ENCODE results near the gene SAP25.

DNA sequence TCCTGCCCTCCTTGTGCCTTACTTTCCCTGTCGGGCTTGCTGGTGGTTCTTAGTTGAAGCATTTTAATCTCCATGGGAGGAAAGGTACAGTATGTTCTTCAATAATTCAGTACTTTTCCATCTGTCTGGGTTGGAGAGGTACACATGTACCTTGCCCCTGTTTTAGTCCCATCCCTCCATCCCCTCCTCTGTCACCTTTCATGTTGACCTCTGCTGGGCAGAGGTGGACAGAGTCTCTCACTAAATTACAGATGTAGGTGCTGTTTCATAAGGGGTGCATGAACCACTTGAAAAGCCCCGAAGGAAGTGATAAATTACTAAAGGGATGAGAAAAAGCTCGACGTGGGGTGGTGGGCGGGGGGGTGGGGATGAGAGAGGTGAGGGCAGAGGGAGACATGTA lies 29.3 kb downstream of the SAP25 start:
- TF ChIP-seq, protein P1, sequence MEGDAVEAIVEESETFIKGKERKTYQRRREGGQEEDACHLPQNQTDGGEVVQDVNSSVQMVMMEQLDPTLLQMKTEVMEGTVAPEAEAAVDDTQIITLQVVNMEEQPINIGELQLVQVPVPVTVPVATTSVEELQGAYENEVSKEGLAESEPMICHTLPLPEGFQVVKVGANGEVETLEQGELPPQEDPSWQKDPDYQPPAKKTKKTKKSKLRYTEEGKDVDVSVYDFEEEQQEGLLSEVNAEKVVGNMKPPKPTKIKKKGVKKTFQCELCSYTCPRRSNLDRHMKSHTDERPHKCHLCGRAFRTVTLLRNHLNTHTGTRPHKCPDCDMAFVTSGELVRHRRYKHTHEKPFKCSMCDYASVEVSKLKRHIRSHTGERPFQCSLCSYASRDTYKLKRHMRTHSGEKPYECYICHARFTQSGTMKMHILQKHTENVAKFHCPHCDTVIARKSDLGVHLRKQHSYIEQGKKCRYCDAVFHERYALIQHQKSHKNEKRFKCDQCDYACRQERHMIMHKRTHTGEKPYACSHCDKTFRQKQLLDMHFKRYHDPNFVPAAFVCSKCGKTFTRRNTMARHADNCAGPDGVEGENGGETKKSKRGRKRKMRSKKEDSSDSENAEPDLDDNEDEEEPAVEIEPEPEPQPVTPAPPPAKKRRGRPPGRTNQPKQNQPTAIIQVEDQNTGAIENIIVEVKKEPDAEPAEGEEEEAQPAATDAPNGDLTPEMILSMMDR (IDR thresholded peaks at IDR 0.05 in 8 of 11, conservative IDR thresholded peaks at IDR 0.05 in 3 of 11), result no peak
- no peak for TF ChIP-seq POLR2A (IDR thresholded peaks at IDR 0.05)
- TF ChIP-seq POLR2AphosphoS5 (IDR thresholded peaks at IDR 0.05), result no peak
